CD14-positive monocyte (primary cell): ENCODE measurements around the gene SCG2. TPM values are rescaled to one million over a fixed set of nuclear protein-coding genes. Genes with fewer than 3 reads are reported as not detected.

Experiments used
- DNase-seq, 3 donors: peaks; one replicate each; pipeline ENCODE4 v3.0.0-alpha.2; 2011 to 2022
- H2AFZ ChIP-seq: 2 replicates; pipeline ENCODE4 v1.6.0; 2012; ENCODE audit warnings: mild to moderate bottlenecking, low read depth, low read length, inconsistent platforms; ENCODE audit not compliant: insufficient read depth, poor library complexity, severe bottlenecking
- H3K27ac ChIP-seq, 2 donors: 1 replicate in 1 of 2; 2 replicates in 1 of 2; pipeline ENCODE4 v1.5.1; 2012 to 2013; ENCODE audit warnings: low read length in 2 of 2, control low read depth in 1 of 2, inconsistent platforms in 1 of 2, low read depth in 1 of 2, mild to moderate bottlenecking in 1 of 2
- H3K27me3 ChIP-seq, 2 donors: one replicate each; pipeline versions ENCODE4 v1.6.0 to v1.6.1; 2011 to 2013; ENCODE audit warnings: low read length in 2 of 2; ENCODE audit not compliant: control insufficient read depth in 2 of 2, insufficient read depth in 2 of 2
- H3K36me3 ChIP-seq, 2 donors: replicated peaks in 1 of 2; 1 replicate in 1 of 2; 2 replicates in 1 of 2; pipeline versions ENCODE4 v1.5.1 to v1.6.1; 2012 to 2013; ENCODE audit warnings: low read length in 2 of 2, control low read depth in 1 of 2, inconsistent platforms in 1 of 2, mild to moderate bottlenecking in 1 of 2; ENCODE audit not compliant: insufficient read depth in 2 of 2, control insufficient read depth in 1 of 2
- H3K4me1 ChIP-seq, 2 donors: 1 replicate in 1 of 2; 2 replicates in 1 of 2; pipeline versions ENCODE4 v1.5.1 to v1.6.1; 2012 to 2013; ENCODE audit warnings: low read length in 2 of 2, control low read depth in 1 of 2, inconsistent platforms in 1 of 2, mild to moderate bottlenecking in 1 of 2, moderate library complexity in 1 of 2; ENCODE audit not compliant: insufficient read depth in 2 of 2, control insufficient read depth in 1 of 2
- H3K4me2 ChIP-seq: replicated peaks from 2 replicates; pipeline ENCODE3; 2012; ENCODE audit warnings: low read length, moderate library complexity, mild to moderate bottlenecking; ENCODE audit not compliant: poor library complexity, severe bottlenecking; ENCODE audit errors: extremely low read depth
- H3K4me3 ChIP-seq, 3 experiments: fragments of 200-600 bp in 1 of 3; sonication (generic) in 1 of 3; replicated peaks in 1 of 3; 1 replicate in 2 of 3; 2 replicates in 1 of 3; pipeline ENCODE4 v1.5.1; 2011 to 2013; ENCODE audit warnings: low read length in 3 of 3, mild to moderate bottlenecking in 3 of 3, control low read depth in 2 of 3, low read depth in 2 of 3, inconsistent platforms in 1 of 3, moderate library complexity in 1 of 3
- H3K79me2 ChIP-seq: 2 replicates; pipeline ENCODE4 v1.6.0; 2012; ENCODE audit warnings: mild to moderate bottlenecking, control low read depth, inconsistent platforms, low read length, moderate library complexity; ENCODE audit not compliant: insufficient read depth
- H3K9ac ChIP-seq: 2 replicates; pipeline ENCODE4 v1.6.0; 2017; ENCODE audit warnings: low read length, mild to moderate bottlenecking; ENCODE audit not compliant: insufficient read depth, poor library complexity, severe bottlenecking
- H3K9me3 ChIP-seq, 2 donors: replicated peaks in 1 of 2; 1 replicate in 1 of 2; 2 replicates in 1 of 2; pipeline versions ENCODE4 v1.5.1 to v1.6.1; 2012 to 2013; ENCODE audit warnings: low read length in 2 of 2, control low read depth in 1 of 2; ENCODE audit not compliant: control insufficient read depth in 1 of 2, insufficient read depth in 1 of 2
- H4K20me1 ChIP-seq: 2 replicates; pipeline ENCODE4 v1.6.0; 2012; ENCODE audit warnings: mild to moderate bottlenecking, low read length, control low read depth, moderate library complexity; ENCODE audit not compliant: insufficient read depth
- H3K27ac Mint-ChIP-seq, 7 donors: one replicate each; pipeline ENCODE4 v1.8.0; 2020; ENCODE audit warnings: mild to moderate bottlenecking in 7 of 7, mixed read lengths in 7 of 7, moderate library complexity in 6 of 7, inconsistent platforms in 2 of 7
- H3K27me3 Mint-ChIP-seq, 3 donors: one replicate each; pipeline ENCODE4 v1.8.0; 2021 to 2022; ENCODE audit warnings: low read depth in 3 of 3, mild to moderate bottlenecking in 3 of 3, mixed read lengths in 3 of 3, moderate library complexity in 3 of 3, inconsistent platforms in 1 of 3
- H3K36me3 Mint-ChIP-seq, 2 donors: one replicate each; pipeline ENCODE4 v1.8.0; 2020; ENCODE audit warnings: mixed read lengths in 2 of 2, inconsistent platforms in 1 of 2, mild to moderate bottlenecking in 1 of 2
- H3K4me1 Mint-ChIP-seq: one replicate; pipeline ENCODE4 v1.8.0; 2020; ENCODE audit warnings: mild to moderate bottlenecking, mixed read lengths
- H3K4me3 Mint-ChIP-seq, 2 donors: one replicate each; pipeline ENCODE4 v1.8.0; 2020; ENCODE audit warnings: mild to moderate bottlenecking in 2 of 2, mixed read lengths in 2 of 2, moderate library complexity in 1 of 2
- H3K9me3 Mint-ChIP-seq, 7 donors: one replicate each; pipeline ENCODE4 v1.8.0; 2020 to 2022; ENCODE audit warnings: mixed read lengths in 7 of 7, mild to moderate bottlenecking in 6 of 7, moderate library complexity in 6 of 7, inconsistent platforms in 2 of 7
- CTCF ChIP-seq: fragments of 200-600 bp; IDR thresholded peaks from one replicate; pipeline ENCODE4 v1.8.0; 2022; ENCODE audit warnings: antibody characterized with exemption, mild to moderate bottlenecking
- WGBS: methylation state at CpG from one replicate; pipeline ENCODE4 v1.1.5; 2013; ENCODE audit warnings: missing lambda C conversion rate; ENCODE audit not compliant: insufficient coverage; 5-methylcytosine and 5-hydroxymethylcytosine counted together
- intact Hi-C, 2 donors: fragments of 100-400 bp; cut with micrococcal nuclease; formaldehyde crosslinking; loops; one replicate each; pipeline versions ENCODE4 v1.15.0 to v1.15.1; 2023
- polyA plus RNA-seq, 3 donors: library from polyadenylated mRNA; depleted of rRNA in 1 of 3; unstranded in 2 of 3; stranded (reverse) in 1 of 3; fragments of 300-500 nt in 2 of 3; fragments of >200 nt in 1 of 3; fragmentation: Illumina TruSeq in 2 of 3; gene quantifications; 1 replicate in 2 of 3; 2 replicates in 1 of 3; pipeline ENCODE4 v1.2.3, GENCODE V29; 2012 to 2021

The SCG2 gene
- polyA plus RNA-seq, 3 donors: not detected

DNA sequence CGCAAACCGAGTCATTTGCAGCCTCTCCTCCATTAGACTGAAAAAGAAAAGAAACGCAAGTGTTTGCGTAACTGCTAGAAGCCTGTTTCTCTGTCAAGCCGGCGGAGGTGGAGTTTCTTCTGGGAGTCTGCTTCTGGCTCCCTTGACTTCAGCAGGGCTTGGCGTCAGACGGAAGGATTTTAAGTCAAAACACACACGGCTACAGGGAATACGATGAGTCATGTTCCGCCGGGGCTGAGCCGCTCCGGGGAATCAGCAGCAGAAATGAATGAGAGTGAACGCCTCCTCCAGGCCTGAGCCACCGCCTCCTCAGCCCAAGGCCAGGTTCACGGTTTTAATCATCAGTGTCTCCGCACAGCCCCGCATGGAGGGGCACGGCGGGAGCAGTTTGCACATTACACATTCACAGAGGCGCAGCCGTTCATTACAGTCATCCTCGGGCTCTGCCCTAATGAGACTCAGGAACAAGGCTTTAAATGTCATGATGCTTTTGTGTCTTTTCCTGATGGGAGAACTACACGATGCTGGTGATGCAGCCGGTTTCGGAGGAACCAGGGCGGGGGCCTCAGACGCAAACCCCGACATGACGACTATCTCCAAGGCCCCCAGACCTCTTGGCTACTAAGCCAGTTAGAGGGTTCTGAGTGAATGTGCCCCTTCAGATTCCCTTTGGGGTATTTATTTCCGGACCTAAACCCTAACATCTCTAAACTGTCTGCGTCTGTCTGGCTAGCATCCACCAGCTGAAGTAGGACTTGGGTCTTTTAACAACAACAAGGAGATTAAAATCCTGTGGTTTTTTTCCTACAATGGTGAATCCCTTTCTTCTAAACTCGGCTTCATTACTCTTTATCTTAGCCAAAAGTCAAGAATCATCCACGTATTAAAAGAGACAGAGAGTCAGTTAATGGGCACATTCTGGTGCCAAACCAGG, 11.1 kb upstream of the SCG2 start:
- no peak for TF ChIP-seq CTCF
- Mint-ChIP-seq H3K36me3 (no peaks in the 10 kb centered on the region), H3K4me3 (peak overlapping the region; percentile 37 to 82), H3K4me1 (peaks cover 5% of the 10 kb centered on the region), H3K27me3 (peaks cover 25 to 44% (median 44%) of the 10 kb centered on the region in 3 donors), H3K9me3 (peaks cover 0 to 6% (median 0%) of the 10 kb centered on the region in 7 donors), H3K27ac (peak overlapping the region in 1 of 7 donors; percentile 2)
- no peak overlapping the region for H2AFZ ChIP-seq
- H3K9me3 ChIP-seq: no peaks in the 10 kb centered on the region
- peaks cover 29 to 36% of the 10 kb centered on the region in 2 donors for H3K27me3 ChIP-seq
- no peak for DNase-seq
- no peaks in the 10 kb centered on the region for H3K4me1 ChIP-seq
- H4K20me1 ChIP-seq: no peaks in the 10 kb centered on the region
- no peak overlapping the region for H3K4me3 ChIP-seq
- no peaks in the 10 kb centered on the region for H3K36me3 ChIP-seq
- H3K9ac ChIP-seq: no peak overlapping the region
- 20% methylated on average over 29 of the region's 35 CpGs for WGBS
- intact Hi-C loops: no loop called here
- no peaks in the 10 kb centered on the region for H3K79me2 ChIP-seq
- H3K27ac ChIP-seq: no peak overlapping the region
- H3K4me2 ChIP-seq: no peak overlapping the region

DNA sequence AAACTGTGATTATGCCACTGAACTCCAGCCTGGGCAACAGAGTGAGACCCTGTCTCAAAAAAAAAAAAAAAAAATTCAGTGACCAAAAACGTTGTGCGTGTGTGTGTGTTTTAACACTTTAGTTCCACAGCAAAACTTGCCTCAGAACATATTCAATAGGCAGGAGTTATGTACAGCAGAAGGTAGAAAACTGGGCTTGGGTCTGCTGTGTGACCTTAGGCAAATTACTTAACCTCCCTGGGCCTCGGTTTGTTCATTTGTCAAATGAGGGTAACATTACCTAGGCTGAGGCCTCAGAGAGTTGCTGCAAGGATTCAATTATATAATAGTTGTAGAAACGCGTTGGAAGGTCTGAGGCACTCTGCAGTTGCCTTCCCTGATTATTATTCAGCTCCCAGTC, 10.3 kb upstream of the SCG2 start:
- no peaks in the 10 kb centered on the region for H3K79me2 ChIP-seq
- Mint-ChIP-seq H3K36me3 (no peaks in the 10 kb centered on the region), H3K9me3 (peaks cover 0 to 6% (median 0%) of the 10 kb centered on the region in 7 donors), H3K27ac (no peak overlapping the region), H3K4me3 (peak overlapping the region in 1 of 2 donors; percentile 13), H3K27me3 (peaks cover 23 to 40% (median 36%) of the 10 kb centered on the region in 3 donors), H3K4me1 (peaks cover 5% of the 10 kb centered on the region)
- no peak overlapping the region for H3K27ac ChIP-seq
- H3K4me1 ChIP-seq: no peaks in the 10 kb centered on the region
- no peak overlapping the region for H3K4me3 ChIP-seq
- DNase-seq: no peak
- no peak overlapping the region for H3K4me2 ChIP-seq
- no peak overlapping the region for H2AFZ ChIP-seq
- no peaks in the 10 kb centered on the region for H3K36me3 ChIP-seq
- no peaks in the 10 kb centered on the region for H4K20me1 ChIP-seq
- intact Hi-C loops: no loop called here
- peaks cover 29 to 33% of the 10 kb centered on the region in 2 donors for H3K27me3 ChIP-seq
- no peaks in the 10 kb centered on the region for H3K9me3 ChIP-seq
- 67% methylated on average over 1 of the region's 5 CpGs for WGBS
- H3K9ac ChIP-seq: no peak overlapping the region
- TF ChIP-seq CTCF: no peak
